ENCODE results near the gene ADCY4. TPM values are rescaled to one million over a fixed set of nuclear protein-coding genes. Genes with fewer than 3 reads are reported as not detected.
"Not testable (repeated sequence)": the region's sequence is repeated elsewhere in the genome, so short reads cannot be mapped to it uniquely, and the experiment has no call there.

The ADCY4 gene
- total RNA-seq = not detected in 2 replicates
- 0.05 TPM for polyA plus RNA-seq (2012)

- DNase-seq (ENCODE audit: low read depth) = no peak
Observed at GRCh38 chr14:24334431-24335291, at the start of gene ADCY4. ADCY4 (minus strand) TSS chr14:24335071; CDS start chr14:24334652, 419 bp downstream.

- DNase-seq (ENCODE audit: low read depth) = no peak
Observed at GRCh38 chr14:24384169-24384568, 49.3 kb upstream of the ADCY4 start.

GRCh38 chr14:24382064-24382371, 47.1 kb upstream of the ADCY4 start:
- DNase-seq (ENCODE audit: low read depth) = no peak

- DNase-seq (ENCODE audit: low read depth) = no peak
Observed at GRCh38 chr14:24381363-24382063, 46.6 kb upstream of the ADCY4 start.

DNA sequence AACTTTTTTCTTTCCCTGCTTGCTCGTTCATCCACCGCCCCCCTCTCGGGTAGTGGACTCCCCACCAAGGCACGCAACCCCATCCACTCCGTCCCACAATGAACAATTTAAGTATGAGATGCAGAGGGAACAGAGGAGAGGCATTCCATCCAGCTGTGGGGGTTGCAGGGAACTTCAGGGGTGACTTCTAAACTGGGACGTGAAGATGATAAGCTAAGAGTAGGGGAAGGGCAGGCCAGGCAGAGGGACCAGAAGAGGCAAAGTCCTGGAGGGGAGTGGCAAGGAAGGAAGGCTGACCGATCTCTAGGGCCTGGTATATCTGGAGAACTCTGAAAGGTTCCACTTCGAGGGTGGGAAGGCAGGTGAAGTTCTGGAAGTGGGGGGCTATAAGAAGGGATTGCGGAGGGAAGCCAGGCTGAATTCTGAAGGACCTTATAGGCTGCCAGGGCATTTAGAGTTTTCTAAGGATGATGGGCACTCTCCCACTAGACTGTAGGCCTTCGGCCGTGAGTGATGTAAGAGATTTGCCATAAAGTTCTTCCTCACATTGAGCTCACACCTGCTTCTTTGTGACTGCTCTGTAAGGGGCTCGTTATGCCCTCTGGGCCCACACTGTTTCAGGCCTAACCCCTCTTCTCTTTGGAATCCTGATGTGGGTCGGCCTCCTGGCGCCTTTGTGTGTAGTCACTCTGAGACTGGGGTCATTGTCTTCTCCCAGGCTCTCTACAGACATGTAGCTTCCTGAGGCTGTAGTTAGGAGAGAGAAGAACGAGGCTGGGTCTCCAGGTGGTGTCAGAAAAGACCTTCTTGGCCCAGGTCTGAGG, 45.2 kb upstream of the ADCY4 start:
- DNase-seq (ENCODE audit: low read depth) = no peak

- DNase-seq (ENCODE audit: low read depth) = no peak
Observed at GRCh38 chr14:24378981-24379906, 44.4 kb upstream of the ADCY4 start.

GRCh38 chr14:24378327-24378726, 43.5 kb upstream of the ADCY4 start:
- DNase-seq (ENCODE audit: low read depth) = no peak

GRCh38 chr14:24377657-24378056, 42.8 kb upstream of the ADCY4 start:
- DNase-seq (ENCODE audit: low read depth) = no peak

DNA sequence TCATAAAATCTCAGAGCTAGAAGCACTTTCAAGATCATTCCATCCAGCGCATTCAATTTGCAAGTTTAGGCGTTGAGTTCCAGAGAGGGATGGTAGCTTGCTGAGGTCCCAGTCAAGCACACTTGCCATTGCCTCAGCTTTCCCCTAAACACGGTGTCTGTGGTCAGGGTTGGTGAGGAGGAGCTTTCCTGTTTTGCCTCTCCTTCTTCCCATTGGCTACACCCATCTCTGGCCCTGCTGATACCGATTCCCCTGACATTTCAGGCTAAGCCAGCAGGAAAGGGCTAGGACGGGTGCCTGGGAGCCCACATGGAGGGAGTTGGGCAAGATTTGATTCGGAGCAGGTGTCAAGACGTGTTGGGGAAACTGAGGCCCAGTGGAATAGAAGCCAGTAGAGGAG, 42.3 kb upstream of the ADCY4 start:
- DNase-seq (ENCODE audit: low read depth) = no peak

DNA sequence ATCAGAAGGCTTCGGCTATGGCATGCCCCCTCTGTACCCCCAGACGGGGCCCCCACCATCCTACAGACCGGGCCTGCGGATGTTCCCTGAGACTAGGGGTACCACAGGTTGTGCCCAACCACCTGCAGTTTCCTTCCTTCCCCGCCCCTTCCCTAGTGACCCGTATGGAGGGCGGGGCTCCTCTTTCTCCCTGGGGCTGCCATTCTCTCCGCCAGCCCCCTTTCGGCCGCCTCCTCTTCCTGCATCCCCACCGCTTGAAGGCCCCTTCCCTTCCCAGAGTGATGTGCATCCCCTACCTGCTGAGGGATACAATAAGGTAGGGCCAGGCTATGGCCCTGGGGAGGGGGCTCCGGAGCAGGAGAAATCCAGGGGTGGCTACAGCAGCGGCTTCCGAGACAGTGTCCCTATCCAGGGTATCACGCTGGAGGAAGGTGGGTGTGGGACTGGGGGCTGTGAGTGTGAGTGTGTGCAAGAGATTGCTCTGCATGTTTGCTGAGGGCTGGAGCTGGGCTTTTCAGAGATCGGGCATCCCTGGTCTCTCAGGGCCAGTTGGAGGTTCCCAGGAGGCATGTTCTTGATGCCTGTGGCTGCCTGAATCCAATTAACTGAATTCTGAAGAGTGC, 41.7 kb upstream of the ADCY4 start:
- no peak for DNase-seq (ENCODE audit: low read depth)

GRCh38 chr14:24372701-24373416, 38.0 kb upstream of the ADCY4 start:
- no peak for DNase-seq (ENCODE audit: low read depth)

DNA sequence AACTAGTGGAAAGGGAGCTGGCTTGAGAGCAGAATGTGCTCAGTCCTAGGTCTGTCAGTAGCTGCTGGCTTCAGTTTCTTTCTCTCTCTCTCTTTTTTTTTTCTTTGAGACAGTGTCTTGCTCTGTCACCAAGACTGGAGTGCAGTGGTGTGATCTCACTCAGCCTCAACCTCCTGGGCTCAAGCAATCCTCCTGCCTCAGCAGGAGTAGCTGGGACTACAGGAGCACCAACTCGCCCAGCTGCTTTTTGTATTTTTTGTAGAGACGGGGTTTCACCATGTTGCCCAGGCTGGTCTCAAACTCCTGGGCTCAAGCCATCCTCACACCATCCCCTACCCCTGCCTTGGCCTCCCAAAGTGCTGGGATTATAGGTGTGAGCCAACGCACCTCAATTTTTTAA, 36.7 kb upstream of the ADCY4 start:
- DNase-seq (ENCODE audit: low read depth) = not testable (repeated sequence)

- no peak for DNase-seq (ENCODE audit: low read depth)
Observed at GRCh38 chr14:24370748-24371147, 35.9 kb upstream of the ADCY4 start.

DNA sequence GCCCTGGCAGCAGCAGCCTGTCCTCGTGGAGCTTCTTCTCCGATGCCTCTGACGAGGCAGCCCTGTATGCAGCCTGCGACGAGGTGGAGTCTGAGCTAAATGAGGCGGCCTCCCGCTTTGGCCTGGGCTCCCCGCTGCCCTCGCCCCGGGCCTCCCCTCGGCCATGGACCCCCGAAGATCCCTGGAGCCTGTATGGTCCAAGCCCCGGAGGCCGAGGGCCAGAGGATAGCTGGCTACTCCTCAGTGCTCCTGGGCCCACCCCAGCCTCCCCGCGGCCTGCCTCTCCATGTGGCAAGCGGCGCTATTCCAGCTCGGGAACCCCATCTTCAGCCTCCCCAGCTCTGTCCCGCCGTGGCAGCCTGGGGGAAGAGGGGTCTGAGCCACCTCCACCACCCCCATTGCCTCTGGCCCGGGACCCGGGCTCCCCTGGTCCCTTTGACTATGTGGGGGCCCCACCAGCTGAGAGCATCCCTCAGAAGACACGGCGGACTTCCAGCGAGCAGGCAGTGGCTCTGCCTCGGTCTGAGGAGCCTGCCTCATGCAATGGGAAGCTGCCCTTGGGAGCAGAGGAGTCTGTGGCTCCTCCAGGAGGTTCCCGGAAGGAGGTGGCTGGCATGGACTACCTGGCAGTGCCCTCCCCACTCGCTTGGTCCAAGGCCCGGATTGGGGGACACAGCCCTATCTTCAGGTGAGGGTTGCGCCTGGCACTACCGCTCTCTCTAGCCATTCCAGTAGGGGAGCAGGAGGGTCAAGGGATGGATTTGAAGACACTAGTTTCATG, 35.2 kb upstream of the ADCY4 start:
- no peak for DNase-seq (ENCODE audit: low read depth)

GRCh38 chr14:24369463-24369862, 34.6 kb upstream of the ADCY4 start:
- no peak for DNase-seq (ENCODE audit: low read depth)

DNA sequence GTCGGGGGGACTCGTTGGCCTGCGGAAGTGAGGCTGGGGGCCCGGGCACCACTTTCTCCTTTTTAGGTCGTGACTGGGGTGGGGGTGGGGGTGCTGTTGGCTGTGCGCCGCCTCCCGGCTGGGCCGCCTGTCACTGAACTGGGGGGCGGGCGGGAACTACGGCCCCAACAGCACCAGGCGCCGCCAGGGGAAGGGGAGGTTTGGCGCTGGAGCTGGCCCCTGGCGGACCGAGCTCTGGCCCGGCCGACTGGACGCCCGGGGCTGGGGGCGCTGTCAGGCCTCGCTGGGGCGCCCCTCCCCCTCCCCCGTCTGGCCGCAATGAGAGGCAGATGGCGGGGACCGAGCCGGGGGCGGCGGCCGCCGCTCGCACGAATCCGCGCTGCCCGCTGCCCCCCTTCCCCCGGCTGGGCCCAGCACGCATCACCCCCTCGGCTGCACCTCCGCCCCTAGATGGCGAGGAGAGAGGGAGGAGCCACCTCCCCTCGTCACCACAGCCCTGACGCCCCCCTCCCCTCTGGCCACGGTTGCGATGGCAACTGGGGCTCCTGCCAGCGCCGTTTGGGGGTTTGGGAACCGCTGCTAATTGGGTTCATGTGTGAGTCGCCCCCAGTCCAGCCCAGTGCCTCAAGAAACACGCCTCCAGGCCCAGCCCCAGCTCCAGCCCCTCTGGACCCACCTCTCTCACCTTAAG, 33.8 kb upstream of the ADCY4 start:
- DNase-seq (ENCODE audit: low read depth) = peak; percentile 63

- DNase-seq (ENCODE audit: low read depth) = no peak
Observed at GRCh38 chr14:24368212-24368561, 33.3 kb upstream of the ADCY4 start.

GRCh38 chr14:24367514-24368211, 32.8 kb upstream of the ADCY4 start, which contains the start of gene NFATC4:
NFATC4 (plus strand) TSS chr14:24368184; CDS start chr14:24368341, 157 bp downstream.
- peak; percentile 88 for DNase-seq (ENCODE audit: low read depth)
